HFF-Myc (cell line): ENCODE data around the gene POLR3E.

Experiments
- DNase-seq: peaks from one replicate; pipeline ENCODE4 v3.0.0-alpha.2; 2011; ENCODE audit warnings: low read depth; ENCODE audit errors: extremely low read depth
- H3K4me3 ChIP-seq: replicated peaks from 2 replicates; pipeline ENCODE4 v1.5.1; 2011; ENCODE audit warnings: low read depth, mild to moderate bottlenecking, control low read depth, low read length
- CTCF ChIP-seq: IDR thresholded peaks from 2 replicates; pipeline ENCODE4 v1.5.1; 2012; ENCODE audit warnings: mild to moderate bottlenecking, low read depth, low read length, control low read depth; ENCODE audit errors: missing control alignments

The POLR3E gene

DNA sequence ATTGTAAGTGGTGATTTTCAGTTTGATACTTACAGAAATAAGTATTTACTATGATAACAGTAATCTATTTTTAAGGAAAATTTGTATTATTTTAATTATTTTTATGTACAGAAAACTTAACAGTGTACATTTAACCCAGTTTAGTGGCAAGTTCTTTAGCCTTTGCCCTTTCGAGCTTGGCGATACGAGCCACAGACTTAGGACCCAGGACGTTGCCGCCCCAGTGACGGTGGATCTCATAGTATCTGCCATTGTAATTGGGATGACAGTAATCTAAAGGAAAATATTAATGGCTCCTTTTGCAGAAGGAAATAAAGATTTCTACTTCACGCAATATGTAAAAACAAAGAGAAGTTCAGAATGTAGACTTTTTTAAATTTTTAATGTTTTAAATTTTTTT lies 82.4 kb downstream of the POLR3E start:
- H3K4me3 ChIP-seq = no peak overlapping the region
- DNase-seq = no peak
- no peak for TF ChIP-seq CTCF

- no peak for DNase-seq
- no peak for TF ChIP-seq CTCF
- no peak overlapping the region for H3K4me3 ChIP-seq
Measured at GRCh38 chr16:22380529-22380928, 83.3 kb downstream of the POLR3E start.

DNA sequence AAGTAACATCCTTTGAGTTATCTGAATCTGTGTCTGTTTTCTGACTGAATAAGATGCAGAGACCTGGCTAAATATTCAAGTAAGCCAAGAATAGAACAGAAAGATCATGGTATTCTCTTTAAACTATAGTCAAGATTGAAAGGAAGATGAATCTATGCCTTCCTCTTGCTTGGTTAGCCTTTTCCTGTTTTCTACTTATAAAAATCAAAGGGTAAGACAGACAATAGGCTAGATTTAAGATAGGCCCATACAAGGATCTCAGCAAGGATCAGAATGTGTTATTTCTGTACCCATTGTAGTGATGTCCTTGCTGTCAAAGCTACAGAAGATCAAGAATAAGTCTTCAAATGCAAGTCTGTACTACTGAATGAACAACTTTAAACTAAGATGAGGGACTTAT lies 84.2 kb downstream of the POLR3E start:
- no peak overlapping the region for H3K4me3 ChIP-seq
- no peak for TF ChIP-seq CTCF
- DNase-seq = no peak

DNA sequence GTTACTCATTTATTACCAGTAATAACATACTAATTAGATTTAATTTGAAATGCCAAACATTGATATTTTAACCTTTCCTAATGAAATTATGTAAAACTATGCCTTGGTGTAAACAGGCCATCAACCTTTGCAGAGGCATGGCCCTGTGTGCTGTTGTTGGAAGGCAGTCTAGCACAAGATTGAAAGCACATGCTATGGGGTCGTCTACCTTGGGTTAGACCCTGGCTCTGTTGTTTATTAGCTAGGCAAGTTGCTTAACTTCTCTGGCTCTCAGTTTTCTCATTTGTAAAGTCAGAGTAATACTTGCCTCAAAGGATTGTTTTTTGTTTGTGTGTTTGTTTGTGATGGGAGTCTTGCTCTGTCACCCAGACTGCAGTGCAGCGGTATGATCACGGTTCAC lies 86.6 kb downstream of the POLR3E start:
- no peak for TF ChIP-seq CTCF
- no peak overlapping the region for H3K4me3 ChIP-seq
- DNase-seq = no peak
